ENCODE data around the gene ST6GAL1. TPM values are rescaled to one million over a fixed set of nuclear protein-coding genes. Genes with fewer than 3 reads are reported as not detected.
"Not testable (repeated sequence)": the region's sequence is repeated elsewhere in the genome, so short reads cannot be mapped to it uniquely, and the experiment has no call there.

ST6GAL1 gene
- total RNA-seq, 1 donor from 2014 or later: 33.8 TPM

DNA sequence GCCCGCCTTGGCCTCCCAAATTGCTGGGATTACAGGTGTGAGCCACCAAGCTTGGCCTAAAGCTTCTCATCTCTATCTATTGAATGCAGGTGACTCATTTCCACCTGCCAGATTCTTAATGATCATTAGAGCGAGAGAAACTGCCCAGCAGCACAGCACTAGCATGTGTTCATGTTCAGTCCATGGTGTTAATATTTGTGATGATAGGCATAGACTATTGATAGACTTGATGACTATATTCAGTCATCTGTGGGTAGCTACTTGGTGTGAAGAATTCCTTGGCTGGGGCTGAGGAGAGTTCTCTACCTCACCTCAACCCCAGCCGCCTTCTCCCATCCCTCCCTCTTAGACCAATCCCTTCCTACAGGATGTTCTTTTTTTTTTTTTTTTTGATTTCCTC is 60.0 kb downstream of the ST6GAL1 start:
- no peak for DNase-seq (ENCODE audit: low spot score in 2 of 2)
- FAIRE-seq: no peak

- FAIRE-seq: no peak
- DNase-seq (ENCODE audit: low spot score in 2 of 2): no peak
Observed at GRCh38 chr3:186990878-186991308, 60.6 kb downstream of the ST6GAL1 start.

DNA sequence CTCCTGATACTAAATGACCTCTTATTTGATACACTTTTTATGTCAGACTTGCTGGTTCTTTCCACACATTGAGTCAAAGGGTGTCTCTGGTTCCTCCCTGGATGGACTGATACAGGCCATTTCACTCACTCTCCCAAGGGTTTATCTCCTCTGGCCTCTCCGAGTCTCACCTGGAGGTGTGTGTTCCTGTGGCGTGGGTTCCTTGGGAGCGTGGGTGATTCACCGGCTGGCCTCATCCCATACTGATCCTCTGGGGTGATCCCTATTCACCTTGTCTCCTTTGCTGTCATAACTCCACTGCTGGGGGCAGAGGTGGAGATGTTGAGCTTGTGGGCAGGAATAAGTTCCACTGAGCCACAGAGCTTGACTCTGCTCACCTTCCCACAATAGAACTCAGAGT is 61.1 kb downstream of the ST6GAL1 start:
- FAIRE-seq (no peak), DNase-seq (ENCODE audit: low spot score in 2 of 2) (no peak)

GRCh38 chr3:186992096-186992495 is 61.8 kb downstream of the ST6GAL1 start:
- not testable (repeated sequence) for DNase-seq (ENCODE audit: low spot score in 2 of 2); FAIRE-seq

GRCh38 chr3:186993210-186993782 is 63.0 kb downstream of the ST6GAL1 start:
- DNase-seq (ENCODE audit: low spot score in 2 of 2) (no peak), FAIRE-seq (no peak)

GRCh38 chr3:186994000-186994955 is 64.0 kb downstream of the ST6GAL1 start:
- FAIRE-seq: no peak
- no peak for DNase-seq (ENCODE audit: low spot score in 2 of 2)

- FAIRE-seq: no peak
- no peak for DNase-seq (ENCODE audit: low spot score in 2 of 2)
Observed at GRCh38 chr3:186996356-186996755, 66.0 kb downstream of the ST6GAL1 start.

- FAIRE-seq (no peak), DNase-seq (ENCODE audit: low spot score in 2 of 2) (no peak)
Observed at GRCh38 chr3:186997061-186997460, 66.7 kb downstream of the ST6GAL1 start.

DNA sequence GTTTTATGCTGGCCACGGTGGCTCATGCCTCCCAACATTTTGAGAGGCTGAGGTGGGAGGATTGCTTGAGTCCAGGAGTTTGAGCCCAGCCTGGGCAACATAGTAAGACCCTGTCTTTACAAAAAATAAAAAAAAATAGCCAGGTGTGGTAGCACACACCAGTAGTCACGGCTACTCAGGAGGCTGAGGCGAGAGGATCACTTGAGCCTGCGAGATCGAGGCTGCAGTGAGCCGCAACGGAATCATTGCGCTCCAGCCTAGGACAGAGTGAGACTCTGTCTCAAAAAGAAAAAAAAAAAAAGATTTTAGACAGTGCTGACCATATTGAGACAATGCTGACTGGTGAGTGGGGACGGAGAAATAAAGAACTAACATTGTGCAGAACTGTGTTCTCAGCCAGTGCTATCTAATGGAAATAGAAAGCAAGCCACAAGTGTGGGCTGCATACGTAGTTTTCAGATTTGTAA is 67.2 kb downstream of the ST6GAL1 start:
- DNase-seq (ENCODE audit: low spot score in 2 of 2): no peak
- FAIRE-seq: no peak

- DNase-seq (ENCODE audit: low spot score in 2 of 2) (no peak), FAIRE-seq (no peak)
Observed at GRCh38 chr3:186998937-186999368, 68.6 kb downstream of the ST6GAL1 start.

GRCh38 chr3:187000711-187001151 is 70.4 kb downstream of the ST6GAL1 start:
- DNase-seq (ENCODE audit: low spot score in 2 of 2): no peak
- no peak for FAIRE-seq

DNA sequence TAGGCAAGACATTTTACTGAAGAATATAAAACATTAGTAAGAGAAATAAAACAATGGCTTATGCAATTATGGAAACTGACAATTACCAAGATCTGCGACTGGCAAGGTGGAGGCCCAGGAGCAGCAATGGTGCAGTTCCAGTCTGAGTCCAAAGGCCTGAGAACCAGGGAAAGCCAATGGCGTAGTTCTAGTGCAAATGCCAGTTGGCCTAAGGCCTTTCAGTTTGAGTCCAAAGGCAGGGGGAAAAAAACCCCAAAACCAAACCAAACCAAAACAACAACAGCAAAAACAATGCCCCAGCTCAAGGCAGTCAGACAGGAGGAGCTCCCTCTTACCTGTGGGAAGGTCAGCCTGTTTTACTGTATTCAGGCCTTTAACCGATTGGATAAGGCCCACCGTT is 72.6 kb downstream of the ST6GAL1 start:
- DNase-seq (ENCODE audit: low spot score in 2 of 2) (no peak), FAIRE-seq (no peak)

DNA sequence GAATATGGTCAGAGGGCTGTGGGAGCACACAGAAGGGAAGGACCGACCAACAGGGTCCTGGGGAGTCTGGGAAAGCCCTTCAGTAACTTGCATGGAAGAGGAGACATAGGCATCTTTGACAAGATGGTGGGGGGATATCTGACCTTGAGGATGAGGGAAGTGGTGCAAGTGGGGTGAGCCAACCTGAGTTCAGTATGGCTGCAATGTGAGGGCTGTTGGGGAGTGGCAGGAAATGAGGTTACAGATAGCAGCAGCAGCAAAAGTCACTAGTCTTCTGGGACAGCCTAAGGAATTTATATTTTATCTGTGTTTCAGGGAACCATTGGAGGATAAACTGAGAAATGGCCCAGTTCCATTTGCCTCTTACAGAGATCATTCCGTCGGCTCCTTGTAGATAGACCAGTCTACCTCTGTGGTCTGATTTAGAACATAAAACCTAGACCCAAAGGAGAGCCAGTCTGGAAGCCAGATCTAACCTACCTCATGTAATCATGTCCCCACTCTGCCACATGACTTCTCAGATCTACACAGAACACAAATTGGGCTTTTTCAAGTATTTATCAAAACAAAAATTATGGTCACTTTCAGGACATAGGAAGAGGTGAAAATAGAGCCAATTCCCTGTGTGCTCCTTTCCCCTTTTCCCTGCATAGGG is 75.6 kb downstream of the ST6GAL1 start:
- DNase-seq (ENCODE audit: low spot score in 2 of 2): no peak
- no peak for FAIRE-seq

DNA sequence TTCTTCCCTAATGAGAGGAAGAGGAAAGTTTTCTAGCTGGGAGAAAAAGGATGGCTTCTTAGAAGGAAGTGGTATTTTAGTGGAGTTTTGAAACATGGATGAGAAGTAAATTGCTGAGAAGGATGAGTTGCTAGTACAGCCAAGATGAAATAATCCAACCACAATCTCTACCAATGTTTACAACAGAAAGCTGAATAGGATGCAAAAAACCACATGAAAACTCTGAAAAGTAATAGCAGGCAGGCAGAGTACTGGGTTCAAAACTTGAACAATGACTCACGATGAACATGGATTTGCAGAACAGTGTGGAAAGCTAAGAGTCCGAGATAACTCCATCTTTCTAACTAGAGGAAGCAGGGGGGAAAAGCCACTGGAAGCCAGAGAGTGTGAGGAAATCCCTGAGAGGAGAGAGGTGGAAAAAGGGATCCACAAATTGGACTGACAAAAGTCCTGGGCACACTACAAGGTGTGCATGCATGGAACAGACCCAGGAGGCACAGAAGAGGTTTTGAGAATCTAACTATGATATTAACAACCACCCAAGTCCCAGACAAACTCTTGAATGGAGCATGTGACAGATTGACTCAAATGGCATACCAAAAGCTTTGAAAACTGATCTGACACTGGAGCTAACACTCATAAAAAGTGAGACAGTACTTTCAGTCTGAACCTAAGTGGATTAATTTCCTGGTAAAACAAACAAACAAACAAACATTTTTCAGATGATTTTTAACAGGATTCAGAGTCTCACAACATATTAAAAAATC is 76.7 kb downstream of the ST6GAL1 start:
- DNase-seq (ENCODE audit: low spot score in 2 of 2) (no peak), FAIRE-seq (no peak)

- FAIRE-seq; DNase-seq (ENCODE audit: low spot score in 2 of 2): not testable (repeated sequence)
Observed at GRCh38 chr3:187010382-187010781, 80.1 kb downstream of the ST6GAL1 start.

DNA sequence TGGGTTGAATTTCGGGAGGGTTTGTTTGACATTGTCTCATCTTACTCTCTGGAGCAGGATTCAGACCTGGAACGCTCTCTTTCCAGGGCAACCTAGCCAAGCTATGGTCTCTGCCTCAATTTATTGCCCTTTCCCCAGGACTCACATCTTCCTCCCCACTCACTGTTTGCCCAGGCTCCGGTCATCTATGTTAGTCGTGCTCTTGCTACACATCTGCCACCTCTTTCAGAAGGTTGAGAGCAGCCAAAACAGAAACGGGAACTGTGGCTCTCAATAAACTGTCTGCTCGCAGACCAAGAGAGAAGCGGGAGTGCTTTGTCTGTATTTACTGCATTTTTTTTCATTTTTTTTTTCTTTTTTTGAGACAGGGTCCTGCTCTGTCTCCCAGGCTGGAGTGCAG is 81.6 kb downstream of the ST6GAL1 start:
- DNase-seq (ENCODE audit: low spot score in 2 of 2): no peak
- FAIRE-seq: no peak

DNA sequence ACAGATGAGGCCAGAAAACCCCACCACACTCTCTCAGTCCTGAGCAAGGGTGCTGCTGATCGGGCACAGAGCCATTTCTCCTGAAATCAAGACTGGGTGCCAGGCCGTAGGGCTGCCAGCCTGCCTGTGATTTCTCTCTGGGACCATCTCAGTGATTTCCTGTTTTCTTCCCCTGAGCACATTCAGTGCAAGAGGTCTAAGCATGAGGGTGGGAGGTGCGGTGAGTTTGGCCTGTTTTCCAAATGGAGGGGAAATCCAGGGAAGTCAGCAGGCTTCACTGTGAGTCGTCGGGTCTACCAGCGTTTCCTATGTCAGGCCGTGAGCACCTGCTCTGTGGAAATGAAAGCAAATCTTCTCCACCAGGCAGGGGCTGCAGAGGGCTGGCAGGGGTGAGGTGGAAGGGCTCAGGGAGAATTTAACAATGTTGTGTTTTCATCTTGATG is 82.3 kb downstream of the ST6GAL1 start:
- FAIRE-seq: no peak

DNA sequence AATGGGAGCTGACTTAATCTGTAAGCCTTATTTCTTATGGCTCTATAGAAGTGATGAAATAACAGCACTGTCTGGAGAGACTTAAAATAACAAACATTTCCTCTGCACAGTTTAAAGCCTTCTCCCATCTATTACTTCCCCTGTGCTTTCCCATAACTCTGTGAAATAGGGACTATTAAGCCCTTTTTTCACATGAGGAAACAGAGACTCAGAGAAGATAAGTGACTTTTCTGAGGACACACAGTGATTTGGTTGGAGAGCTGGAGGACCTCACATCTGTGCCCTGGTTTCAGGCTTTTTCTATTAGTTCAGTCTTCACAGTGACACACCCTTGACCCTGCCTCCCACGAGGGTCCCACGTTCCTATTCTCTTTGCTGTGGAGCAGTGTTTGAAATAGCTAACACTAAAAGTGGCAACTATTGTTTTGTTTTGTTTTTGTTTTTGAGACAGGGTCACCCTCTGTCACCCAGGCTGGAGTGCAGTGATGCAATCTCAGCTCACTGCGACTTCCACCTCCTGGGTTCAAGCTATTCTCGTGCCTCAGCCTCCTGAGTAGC is 82.9 kb downstream of the ST6GAL1 start:
- FAIRE-seq: no peak

More for the DNA sequence above, 82.3 kb downstream of the ST6GAL1 start:
- DNase-seq (ENCODE audit: low spot score in 2 of 2): no peak

DNA sequence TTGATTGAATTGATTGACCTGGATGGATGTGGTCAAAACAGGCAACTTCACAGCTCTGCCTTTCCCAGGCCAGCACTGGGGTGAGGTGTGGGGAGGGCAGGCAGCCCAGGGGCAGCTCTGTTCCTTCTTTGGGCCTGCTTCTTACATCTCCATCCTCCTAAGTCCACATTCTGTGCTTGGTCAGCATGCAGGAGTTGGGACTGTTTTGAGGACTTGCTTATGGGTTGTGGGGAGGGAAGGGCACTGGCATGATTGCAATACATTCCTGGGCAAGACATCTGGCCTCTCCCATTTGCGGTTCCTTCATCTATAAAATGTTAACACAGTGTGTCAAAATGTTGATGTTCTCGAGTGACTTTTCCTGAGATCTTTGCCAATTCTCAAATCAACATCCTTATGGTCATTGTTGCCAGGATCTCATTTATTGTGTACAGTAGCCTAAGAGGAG is 84.1 kb downstream of the ST6GAL1 start:
- no peak for FAIRE-seq
- DNase-seq (ENCODE audit: low spot score in 2 of 2): no peak

More for the DNA sequence above, 82.9 kb downstream of the ST6GAL1 start:
- DNase-seq (ENCODE audit: low spot score in 2 of 2): no peak

All from frontal cortex (tissue), 4 donors.